Superior temporal gyrus (tissue), 1 donor: Measurements from ENCODE around the gene ADARB1.

ENCODE experiments used
- DNase-seq: peaks from one replicate; pipeline ENCODE4 v3.0.0-alpha.2; 2016; ENCODE audit errors: extremely low spot score

ADARB1 gene

GRCh38 chr21:45170987-45171386 is 96.6 kb downstream of the ADARB1 start:
- DNase-seq = no peak

GRCh38 chr21:45172420-45172819 is 98.0 kb downstream of the ADARB1 start:
- DNase-seq = no peak

GRCh38 chr21:45175326-45176095 is 101.1 kb downstream of the ADARB1 start:
- no peak for DNase-seq

DNA sequence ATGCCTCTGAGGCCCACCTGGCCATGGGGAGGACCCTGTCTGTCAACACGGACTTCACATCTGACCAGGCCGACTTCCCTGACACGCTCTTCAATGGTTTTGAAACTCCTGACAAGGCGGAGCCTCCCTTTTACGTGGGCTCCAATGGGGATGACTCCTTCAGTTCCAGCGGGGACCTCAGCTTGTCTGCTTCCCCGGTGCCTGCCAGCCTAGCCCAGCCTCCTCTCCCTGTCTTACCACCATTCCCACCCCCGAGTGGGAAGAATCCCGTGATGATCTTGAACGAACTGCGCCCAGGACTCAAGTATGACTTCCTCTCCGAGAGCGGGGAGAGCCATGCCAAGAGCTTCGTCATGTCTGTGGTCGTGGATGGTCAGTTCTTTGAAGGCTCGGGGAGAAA is 101.8 kb downstream of the ADARB1 start:
- no peak for DNase-seq

DNA sequence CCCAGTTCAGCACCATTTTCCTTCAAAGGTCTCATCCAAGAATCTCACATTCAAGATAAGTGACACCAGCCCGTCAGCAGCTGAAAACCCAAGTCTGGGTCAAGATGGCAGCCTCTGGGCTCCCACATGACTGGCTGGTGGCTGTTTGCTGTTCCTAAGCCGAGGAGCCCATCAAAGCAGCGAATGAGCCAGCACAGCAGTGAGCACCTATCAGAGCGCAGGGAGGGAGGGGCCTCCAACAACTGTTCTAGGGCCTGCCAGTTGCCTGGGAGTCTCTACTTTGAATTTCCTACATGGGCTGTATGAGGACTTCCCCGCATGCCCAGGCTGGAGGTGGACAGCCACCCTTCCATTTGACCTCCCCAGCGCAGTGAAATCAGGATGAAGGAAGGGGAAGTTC is 102.7 kb downstream of the ADARB1 start:
- DNase-seq = no peak

DNA sequence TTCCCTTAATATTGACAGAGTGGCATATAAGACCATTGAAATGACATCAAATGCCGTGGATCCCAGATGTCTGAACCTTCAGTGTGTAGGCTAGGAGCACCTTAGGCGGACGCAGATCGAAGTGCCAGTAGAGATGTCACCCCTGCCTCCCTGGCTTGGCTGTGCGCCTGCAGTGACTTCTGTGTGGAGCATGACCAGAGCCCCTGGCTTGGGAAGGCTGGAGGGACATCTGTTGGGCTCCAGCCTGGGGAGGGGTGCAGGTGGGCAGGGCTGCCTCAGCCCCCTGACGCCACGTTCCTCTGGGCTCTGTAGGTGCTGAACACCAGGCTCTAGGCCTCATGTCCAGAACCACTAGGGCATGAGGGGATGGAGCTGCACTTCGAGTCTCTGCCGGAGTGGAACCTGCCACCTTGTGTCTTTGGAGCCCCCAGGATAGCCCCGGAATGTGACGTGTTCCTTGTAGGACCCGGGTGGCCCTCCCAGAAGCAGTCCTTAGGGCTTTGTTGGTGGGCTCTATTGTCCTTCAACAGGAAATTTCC is 103.8 kb downstream of the ADARB1 start:
- no peak for DNase-seq

GRCh38 chr21:45178971-45179370 is 104.6 kb downstream of the ADARB1 start:
- DNase-seq = no peak

DNA sequence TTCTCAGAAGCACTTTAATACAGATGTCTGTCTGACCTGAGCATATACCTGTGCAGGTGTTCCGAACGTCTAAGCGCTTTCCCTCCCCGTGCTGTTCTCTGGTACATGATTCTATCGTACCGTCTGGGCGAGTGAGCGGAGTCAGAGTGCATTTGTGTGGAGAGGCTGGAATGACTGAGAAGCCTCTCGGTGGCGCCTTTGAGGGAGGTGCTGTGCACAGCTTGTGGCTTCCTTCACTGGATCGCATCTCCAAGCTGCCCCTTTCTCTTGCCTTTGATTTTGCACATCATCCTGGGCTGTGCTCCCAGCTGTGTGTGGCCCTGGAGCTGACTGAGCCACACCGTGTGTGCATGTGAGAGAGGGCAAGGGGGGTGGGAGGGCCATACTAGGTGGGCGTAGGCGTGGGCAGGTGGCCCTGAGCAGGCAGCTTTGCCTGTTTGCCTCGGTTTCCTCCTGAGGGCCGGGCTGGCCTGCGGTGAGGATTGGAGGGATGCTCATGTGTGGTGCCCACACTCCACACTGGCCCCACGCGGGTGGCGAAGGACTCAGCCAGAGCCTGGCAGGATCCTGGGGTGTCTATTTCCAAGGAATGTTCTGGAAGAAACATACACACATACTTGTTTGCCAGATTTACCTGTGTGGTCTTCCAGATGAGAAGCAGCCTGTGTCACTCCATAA is 105.3 kb downstream of the ADARB1 start:
- no peak for DNase-seq

DNA sequence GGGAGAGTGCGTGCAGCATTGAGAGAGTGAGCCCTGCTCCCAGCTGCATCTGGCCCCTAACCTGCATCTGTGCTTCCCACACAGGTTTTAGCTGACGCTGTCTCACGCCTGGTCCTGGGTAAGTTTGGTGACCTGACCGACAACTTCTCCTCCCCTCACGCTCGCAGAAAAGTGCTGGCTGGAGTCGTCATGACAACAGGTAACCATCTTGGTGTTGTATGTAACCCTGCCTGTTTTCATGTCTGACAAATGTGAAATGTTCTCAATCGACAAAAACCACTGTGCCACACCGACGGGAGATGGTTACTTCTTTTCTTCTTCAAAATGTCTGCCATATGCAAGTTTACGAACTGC is 105.8 kb downstream of the ADARB1 start:
- no peak for DNase-seq

GRCh38 chr21:45182958-45183357 is 108.6 kb downstream of the ADARB1 start:
- no peak for DNase-seq

DNA sequence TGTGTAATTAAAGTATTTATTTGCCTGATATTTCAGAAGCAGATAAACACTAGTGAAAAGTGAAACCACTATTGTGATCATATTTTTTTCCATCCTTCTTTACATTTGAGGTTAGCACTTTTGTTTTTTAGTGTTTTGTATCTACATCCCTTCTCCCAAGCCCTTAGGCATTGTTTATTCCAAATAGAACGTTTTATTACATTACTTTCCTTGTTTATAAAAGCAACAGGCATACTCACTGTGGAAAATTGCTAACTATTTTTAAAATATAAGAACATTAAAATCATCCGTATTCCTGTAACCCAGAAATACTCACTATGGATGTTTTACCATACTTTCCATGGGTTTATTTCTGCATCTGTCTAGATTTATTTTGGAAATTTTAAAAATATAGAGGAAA is 109.5 kb downstream of the ADARB1 start:
- DNase-seq = no peak

GRCh38 chr21:45184869-45185268 is 110.5 kb downstream of the ADARB1 start:
- DNase-seq = no peak

DNA sequence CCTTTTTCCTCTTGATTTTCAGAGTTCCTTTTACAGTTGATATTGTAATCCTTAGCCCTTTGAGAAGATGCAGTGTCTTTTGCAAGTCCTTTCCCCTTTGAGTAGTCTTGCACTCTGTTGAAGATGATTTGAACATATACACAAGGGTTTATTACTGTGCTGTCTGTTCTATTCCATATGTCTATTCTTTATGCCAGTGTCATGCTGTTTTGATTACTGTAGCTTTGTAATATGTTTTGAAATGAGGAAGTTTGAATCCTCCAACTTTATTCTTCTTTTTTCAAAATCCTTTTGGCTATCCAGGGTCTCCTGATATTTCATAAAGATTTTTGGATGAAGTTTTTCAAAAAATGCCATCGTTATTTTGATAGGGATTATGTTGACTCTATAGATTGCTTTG is 112.3 kb downstream of the ADARB1 start:
- DNase-seq = no peak

DNA sequence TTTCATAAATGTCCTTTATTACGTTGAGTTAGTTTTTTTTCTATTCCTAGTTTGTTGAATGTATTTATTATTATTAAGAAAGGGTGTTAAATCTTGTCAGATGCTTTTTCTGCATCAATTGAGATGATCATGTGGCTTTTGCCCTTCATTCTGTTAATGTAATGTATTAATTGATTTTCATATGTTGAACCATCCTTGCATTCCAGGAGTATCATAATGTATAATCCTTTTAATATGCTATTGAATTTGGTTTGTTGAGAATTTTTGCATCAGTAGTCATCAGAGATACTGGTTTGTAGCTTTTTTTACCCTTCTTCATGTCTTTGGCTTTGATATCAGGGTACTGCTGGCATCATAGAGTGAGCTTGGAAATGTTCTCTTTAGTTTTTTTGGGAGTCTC is 113.3 kb downstream of the ADARB1 start:
- no peak for DNase-seq

DNA sequence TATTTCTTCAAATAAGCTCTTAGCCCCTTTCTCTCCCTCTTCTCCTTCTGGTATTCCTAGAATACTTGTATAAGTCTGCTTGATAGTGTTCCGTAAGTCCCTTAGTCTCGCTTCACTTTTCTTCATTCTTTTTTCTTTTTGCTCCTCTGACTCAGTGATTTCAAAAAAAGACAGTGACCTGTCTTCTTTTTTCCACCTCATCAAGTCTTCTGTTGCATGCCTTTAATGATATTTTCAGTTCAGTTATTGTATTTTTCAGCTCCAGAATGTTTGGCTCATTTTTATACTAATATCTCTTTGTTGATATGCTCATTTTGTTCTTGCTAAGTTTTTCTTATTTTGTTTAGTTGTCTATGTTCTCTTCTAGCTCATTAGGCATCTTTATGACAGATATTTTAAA is 115.6 kb downstream of the ADARB1 start:
- no peak for DNase-seq

GRCh38 chr21:45192332-45192731 is 118.0 kb downstream of the ADARB1 start:
- DNase-seq = no peak

- DNase-seq = no peak
Observed at GRCh38 chr21:45196620-45197019, 122.2 kb downstream of the ADARB1 start.

GRCh38 chr21:45199201-45199600 is 124.8 kb downstream of the ADARB1 start:
- no peak for DNase-seq

DNA sequence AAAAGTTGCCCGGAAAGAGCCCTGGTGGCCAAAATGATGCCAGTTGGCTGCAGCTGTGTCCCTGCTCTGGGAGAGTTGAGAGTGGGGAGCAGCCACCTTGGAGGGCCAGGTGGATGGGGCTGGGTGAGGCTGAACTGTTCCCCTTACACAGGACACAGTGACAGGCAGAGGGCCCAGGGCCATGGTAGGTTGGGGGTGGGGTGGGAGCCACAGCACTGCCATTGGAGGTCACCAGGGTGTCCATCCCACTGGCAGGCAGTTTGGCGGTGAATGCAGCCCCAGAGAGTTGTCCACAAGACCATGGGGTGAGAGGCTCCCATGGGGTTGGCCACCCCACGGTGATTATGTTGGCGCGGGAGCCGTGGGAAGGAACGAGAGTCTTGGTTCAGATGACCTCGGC is 125.7 kb downstream of the ADARB1 start:
- DNase-seq = no peak

DNA sequence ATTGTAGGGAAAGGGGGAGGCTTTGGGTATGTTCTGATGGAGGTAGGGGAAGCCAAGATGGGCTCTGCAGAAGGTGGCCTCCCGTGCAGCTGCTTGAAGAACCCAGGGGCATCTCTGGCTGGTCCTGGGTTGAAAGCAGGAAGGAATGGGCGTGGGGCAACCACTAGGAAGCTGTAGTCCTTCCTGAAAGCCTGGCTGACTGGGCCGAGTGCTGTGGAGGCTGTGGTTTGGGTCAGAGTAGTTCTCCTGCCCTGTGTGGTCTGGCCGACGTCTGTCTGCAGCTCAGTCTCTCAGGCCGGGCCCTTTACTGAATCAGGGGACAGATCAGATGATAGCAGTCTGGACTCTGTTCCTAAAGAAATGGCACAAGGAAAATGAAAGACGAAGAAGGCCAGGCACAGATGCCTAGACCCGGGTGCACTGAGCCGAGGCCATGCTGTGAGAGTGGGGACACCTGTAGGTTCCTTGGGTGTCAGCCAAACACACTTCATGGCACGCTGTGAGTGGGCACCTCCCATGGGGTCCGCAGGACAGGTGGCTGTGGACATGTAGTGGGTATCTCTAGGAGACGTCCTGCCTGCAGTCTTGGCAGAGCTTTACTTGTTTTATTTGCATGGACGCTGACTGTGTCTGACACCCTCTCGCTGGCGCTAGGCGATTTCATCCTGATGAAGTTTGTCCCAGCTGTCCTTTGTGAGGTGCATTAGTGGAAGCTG is 126.4 kb downstream of the ADARB1 start:
- no peak for DNase-seq

GRCh38 chr21:45202344-45202743 is 128.0 kb downstream of the ADARB1 start:
- no peak for DNase-seq

GRCh38 chr21:45202889-45203288 is 128.5 kb downstream of the ADARB1 start:
- DNase-seq = no peak

- DNase-seq = no peak
Observed at GRCh38 chr21:45203983-45204382, 129.6 kb downstream of the ADARB1 start.
